ENCODE measurements around the gene ZCCHC2.

The ZCCHC2 gene

DNA sequence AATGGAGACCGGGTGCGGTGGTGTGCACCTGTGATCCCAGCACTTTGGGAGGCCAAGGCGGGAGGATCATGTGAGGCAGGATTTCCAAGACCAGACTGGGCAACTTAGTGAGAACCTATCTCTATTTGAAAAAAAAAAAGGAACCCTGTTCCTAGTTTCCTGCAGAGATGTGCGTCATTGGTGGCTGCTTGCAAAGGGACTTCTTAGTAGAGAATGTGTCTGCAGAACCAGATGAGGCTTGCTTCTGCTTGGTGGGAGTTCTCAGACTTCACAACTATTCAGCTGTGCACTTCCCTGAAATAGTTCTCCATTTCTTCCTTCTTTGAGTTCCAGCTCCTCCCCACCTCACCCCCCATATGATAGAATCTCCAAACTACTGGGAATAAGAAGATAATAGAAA is 22.3 kb downstream of the ZCCHC2 start:
- Mint-ChIP-seq H3K4me3 (no peak overlapping the region), H3K4me1 (peaks cover 16% of the 10 kb centered on the region), H3K36me3 (peaks cover 100% of the 10 kb centered on the region), H3K27ac (no peak overlapping the region), H3K9me3 (no peaks in the 10 kb centered on the region)
- ATAC-seq (no peak), DNase-seq (ENCODE audit: low spot score in 2 of 2) (no peak)

DNA sequence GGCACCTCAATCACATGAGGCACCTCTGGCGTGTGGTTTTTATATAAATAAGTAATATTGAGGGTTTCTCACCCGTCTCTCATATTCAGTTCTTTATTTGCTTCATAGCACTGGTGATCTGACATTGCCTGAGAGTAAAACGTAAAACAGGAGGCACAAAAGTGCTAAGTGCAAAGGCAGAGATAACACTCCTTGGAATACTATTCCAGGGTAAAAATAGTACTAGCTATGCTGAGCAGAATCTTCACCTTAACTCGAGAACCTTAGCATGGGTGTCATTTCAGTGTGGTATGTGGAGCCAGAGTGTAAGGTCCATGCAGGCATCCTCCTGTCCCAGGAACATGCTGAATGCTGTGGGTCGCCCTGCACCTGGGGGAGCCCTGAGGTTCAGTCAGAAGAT is 26.9 kb downstream of the ZCCHC2 start:
- ATAC-seq (no peak), DNase-seq (ENCODE audit: low spot score in 2 of 2) (no peak)
- Mint-ChIP-seq H3K9me3 (no peaks in the 10 kb centered on the region), H3K4me1 (peaks cover 27% of the 10 kb centered on the region), H3K36me3 (peaks cover 100% of the 10 kb centered on the region), H3K4me3 (no peak overlapping the region), H3K27ac (peak overlapping the region; percentile 10)

DNA sequence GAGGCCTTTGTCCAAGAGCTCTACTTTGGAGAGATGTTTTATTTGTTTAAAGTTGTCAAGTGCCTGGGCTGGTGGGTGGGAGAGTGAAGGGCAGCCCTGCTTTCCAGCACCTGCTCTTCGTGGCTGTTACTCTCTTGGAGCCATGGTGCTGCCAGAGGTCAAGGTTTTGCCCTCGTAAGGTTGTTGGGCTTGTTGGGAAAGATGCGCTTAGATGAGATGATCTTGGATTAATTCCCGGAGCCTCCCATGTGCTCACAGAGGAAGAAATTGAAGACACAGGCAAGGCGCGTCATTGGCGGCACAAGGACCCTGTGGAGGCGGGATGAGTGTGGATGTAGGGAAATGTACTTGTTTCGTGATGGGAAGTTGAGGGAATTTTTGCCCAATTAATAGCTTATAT is 27.9 kb downstream of the ZCCHC2 start:
- H3K4me3 Mint-ChIP-seq: no peak overlapping the region
- H3K27ac Mint-ChIP-seq: no peak overlapping the region
- peaks cover 100% of the 10 kb centered on the region for H3K36me3 Mint-ChIP-seq
- no peaks in the 10 kb centered on the region for H3K9me3 Mint-ChIP-seq
- peaks cover 28% of the 10 kb centered on the region for H3K4me1 Mint-ChIP-seq
- DNase-seq (ENCODE audit: low spot score in 2 of 2) (no peak), ATAC-seq (no peak)

DNA sequence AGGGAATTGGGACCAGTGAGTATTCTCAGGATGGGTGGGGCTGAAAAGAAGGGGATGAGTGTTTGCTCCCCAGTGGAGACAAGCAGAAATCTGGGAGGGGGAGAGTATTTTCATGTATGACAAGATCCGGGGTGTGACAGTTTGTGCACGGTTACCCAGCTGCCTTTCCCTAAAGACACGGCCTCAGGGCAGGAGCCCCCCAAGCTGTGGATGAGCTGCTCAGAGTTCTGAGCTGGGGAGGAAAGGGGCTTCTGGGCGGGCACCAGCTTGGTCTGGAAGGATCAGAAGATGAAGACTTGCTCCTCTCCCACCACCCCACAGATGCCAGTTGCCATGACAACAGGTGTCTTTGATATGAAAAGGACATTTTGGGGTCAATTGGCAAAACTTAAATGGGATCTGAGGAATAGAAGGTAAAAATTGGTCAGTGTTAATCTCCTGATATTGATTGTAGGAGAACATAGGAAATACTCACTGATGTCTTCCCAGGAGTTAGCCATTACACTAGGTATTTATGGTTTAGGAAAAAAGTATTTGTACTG is 29.2 kb downstream of the ZCCHC2 start:
- H3K9me3 Mint-ChIP-seq: no peaks in the 10 kb centered on the region
- H3K4me1 Mint-ChIP-seq: peaks cover 33% of the 10 kb centered on the region
- ATAC-seq (no peak), DNase-seq (ENCODE audit: low spot score in 2 of 2) (no peak)
- H3K36me3 Mint-ChIP-seq: peaks cover 100% of the 10 kb centered on the region
- no peak overlapping the region for H3K4me3 Mint-ChIP-seq
- H3K27ac Mint-ChIP-seq: peak overlapping the region; percentile 61

DNA sequence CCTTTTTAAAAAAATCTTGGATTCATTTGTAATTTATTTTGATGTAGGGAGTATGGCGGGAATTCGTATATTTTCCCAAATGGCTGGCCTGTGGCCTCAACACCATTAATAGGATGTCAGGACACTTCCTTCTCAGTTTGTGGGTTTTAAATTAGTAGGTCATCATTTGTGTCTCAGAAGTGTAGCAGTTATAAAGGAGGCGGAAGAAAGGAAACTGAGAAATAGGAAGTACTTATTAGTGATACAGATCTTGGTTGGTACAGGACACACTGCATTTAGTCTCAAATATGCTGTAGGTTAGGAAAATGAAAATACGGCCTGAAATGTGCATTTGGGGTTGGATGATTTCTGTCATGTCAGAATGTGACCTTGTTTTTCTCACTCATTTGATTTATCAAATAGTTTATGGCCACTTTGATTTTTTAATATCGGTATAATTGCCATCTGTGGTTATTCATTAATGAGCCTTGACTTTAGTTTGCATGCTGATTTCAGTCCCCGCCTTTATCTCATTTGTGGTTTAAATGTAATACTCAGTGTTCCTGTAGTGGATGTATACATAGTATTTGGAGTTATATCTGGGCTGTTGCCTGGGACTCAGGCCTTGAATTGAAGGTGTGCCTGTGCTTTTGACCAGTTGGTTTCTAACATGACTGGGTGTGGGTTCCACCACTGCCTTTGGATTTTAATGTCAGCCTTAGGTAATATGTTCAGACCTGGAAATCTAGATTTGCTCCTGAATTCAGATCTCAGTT is 31.4 kb downstream of the ZCCHC2 start:
- DNase-seq (ENCODE audit: low spot score in 2 of 2) (no peak), ATAC-seq (no peak)
- Mint-ChIP-seq H3K36me3 (peaks cover 100% of the 10 kb centered on the region), H3K9me3 (no peaks in the 10 kb centered on the region), H3K4me1 (peaks cover 35% of the 10 kb centered on the region), H3K4me3 (no peak overlapping the region), H3K27ac (peak overlapping the region; percentile 7)

DNA sequence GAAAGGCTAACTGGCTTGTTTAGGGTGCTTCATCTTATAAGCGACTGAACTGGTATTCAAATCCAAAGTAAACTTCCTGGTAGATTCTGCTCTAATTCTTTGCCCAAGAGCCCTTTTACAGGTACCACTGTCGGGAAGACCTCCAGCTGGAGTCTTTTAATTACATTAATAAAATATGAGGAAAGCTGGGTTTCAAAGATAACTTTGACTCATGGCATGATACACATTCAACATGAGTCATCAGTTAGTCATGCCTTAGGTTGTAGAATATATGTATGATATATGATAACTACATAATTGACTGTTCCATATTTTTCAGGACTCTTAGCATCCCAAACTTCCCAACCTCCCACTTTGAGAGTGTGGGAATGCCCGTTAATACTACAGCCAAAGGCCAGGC is 32.3 kb downstream of the ZCCHC2 start:
- peaks cover 35% of the 10 kb centered on the region for H3K4me1 Mint-ChIP-seq
- no peak overlapping the region for H3K4me3 Mint-ChIP-seq
- DNase-seq (ENCODE audit: low spot score in 2 of 2): no peak
- peaks cover 100% of the 10 kb centered on the region for H3K36me3 Mint-ChIP-seq
- no peaks in the 10 kb centered on the region for H3K9me3 Mint-ChIP-seq
- ATAC-seq: peak; percentile 82
- H3K27ac Mint-ChIP-seq: no peak overlapping the region

DNA sequence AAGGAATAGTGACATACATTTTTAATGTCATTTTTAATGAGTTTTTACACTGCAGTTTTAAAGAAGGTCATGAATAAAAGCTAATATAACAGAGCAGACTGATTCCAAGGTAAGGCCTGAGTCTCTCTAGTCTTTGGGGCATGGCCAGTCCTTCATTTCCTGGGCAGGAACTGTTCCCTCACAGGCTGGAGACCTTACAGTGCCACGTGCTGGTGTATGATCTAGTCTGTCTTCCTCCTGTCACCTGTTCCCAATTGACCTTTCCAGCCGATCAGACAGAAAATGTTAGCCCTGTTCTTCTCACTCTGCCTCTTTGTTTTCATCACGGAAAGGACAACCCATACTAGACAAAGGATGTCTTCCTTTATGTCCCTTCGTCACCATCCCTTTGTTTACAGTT is 33.6 kb downstream of the ZCCHC2 start:
- peaks cover 100% of the 10 kb centered on the region for H3K36me3 Mint-ChIP-seq
- H3K4me1 Mint-ChIP-seq: peaks cover 27% of the 10 kb centered on the region
- H3K27ac Mint-ChIP-seq: peak overlapping the region; percentile 6
- no peaks in the 10 kb centered on the region for H3K9me3 Mint-ChIP-seq
- DNase-seq (ENCODE audit: low spot score in 2 of 2) (no peak), ATAC-seq (no peak)
- H3K4me3 Mint-ChIP-seq: no peak overlapping the region

DNA sequence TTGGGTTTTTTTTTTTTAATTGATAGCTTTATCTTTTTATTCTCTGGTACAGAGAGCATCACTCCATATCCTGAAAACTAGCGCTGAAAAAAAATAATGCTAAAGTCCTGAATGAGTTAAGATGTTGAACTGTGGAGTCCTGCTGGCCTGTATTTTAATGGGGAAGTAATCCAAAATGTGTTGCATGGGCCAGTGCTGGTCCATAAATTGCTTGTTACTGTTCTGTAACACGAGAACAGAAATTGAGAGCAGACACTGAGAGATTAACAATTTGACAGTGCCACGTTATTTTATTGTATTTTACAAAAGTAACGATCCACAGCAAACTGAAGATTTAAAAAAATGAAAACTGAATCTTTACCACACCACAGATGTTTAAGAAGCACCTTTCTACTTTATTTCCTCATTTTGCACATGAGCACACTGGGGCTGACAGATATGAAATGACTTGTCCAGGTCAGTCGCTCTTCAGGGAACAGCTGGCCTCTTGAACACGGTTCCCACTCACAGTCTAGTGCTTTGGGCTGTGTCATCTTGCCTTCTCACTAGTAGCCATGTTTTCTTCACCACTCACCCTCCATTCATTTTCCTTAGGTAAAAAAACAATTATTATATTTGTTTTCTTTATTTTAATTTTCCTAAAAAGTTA is 35.3 kb downstream of the ZCCHC2 start:
- Mint-ChIP-seq H3K27ac (no peak overlapping the region), H3K36me3 (peaks cover 100% of the 10 kb centered on the region)

DNA sequence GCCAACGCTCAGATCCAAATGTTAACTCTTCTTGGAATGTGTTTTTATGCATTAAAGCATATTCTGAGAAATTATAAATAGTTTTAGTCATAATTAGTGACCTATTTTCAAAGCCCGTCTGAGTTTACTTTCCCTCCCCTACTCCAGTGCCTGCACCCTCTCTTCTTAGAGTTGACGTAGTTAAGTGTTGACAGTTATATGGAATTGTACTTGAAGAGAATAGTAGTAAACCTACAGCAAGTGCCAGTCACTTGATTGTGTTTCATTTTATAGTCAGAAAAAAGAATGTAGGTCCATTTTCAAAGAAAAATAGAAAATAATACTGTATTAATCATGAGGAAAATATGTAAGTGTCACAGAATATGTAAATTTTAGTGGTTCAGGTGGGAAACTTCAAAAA is 41.2 kb downstream of the ZCCHC2 start:
- ATAC-seq (no peak), DNase-seq (ENCODE audit: low spot score in 2 of 2) (no peak)
- no peaks in the 10 kb centered on the region for H3K9me3 Mint-ChIP-seq
- no peak overlapping the region for H3K4me3 Mint-ChIP-seq
- H3K27ac Mint-ChIP-seq: no peak overlapping the region
- H3K36me3 Mint-ChIP-seq: peaks cover 100% of the 10 kb centered on the region
- H3K4me1 Mint-ChIP-seq: peaks cover 8% of the 10 kb centered on the region

More for the DNA sequence above, 35.3 kb downstream of the ZCCHC2 start:
- no peak for DNase-seq (ENCODE audit: low spot score in 2 of 2)
- Mint-ChIP-seq H3K4me3 (no peak overlapping the region), H3K4me1 (peaks cover 20% of the 10 kb centered on the region), H3K9me3 (no peaks in the 10 kb centered on the region)
- no peak for ATAC-seq

DNA sequence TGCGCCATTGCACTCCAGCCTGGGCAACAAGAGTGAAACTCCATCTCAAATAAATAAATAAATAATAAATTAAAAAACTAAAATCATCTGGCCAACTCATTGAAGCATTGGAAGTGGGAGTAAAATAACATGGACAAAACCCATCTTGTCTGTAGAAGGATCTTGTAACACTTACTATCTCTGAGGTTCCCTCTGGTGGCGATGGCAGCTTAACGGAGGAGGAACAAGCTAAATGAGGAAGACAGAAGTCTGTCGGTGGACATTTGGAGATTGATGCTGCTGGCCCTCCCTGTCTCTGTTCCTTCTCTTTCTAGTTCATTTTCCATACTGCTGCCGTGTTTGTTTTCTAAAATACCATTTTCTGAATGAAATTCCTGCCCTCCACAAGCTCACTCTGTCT is 43.4 kb downstream of the ZCCHC2 start:
- Mint-ChIP-seq H3K4me3 (no peak overlapping the region), H3K27ac (no peak overlapping the region)

DNA sequence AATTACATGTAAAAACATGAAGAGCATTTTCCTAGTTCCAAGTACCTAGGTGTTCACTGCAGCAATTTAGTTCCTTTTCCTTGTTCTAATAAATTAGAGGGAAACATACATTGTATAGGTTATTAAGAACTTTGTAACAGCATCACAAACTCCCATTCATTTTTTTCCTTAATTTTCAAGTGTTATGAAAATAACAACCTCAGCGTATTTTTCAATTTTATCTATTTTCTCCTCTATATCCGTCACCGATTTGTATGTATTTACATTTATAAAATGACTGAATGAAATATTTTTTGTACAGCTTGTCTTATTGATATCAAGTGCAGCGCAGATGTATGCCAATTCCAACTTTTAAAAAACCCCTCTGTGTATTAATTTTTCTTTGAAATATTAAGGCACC is 44.0 kb downstream of the ZCCHC2 start:
- Mint-ChIP-seq H3K9me3 (peaks cover 3% of the 10 kb centered on the region), H3K4me1 (peaks cover 27% of the 10 kb centered on the region), H3K27ac (no peak overlapping the region), H3K36me3 (peaks cover 100% of the 10 kb centered on the region), H3K4me3 (no peak overlapping the region)
- DNase-seq (ENCODE audit: low spot score in 2 of 2) (no peak), ATAC-seq (no peak)

More for the DNA sequence above, 43.4 kb downstream of the ZCCHC2 start:
- no peak for ATAC-seq
- H3K4me1 Mint-ChIP-seq: peaks cover 21% of the 10 kb centered on the region
- peaks cover 100% of the 10 kb centered on the region for H3K36me3 Mint-ChIP-seq
- no peak for DNase-seq (ENCODE audit: low spot score in 2 of 2)
- H3K9me3 Mint-ChIP-seq: peaks cover 3% of the 10 kb centered on the region

DNA sequence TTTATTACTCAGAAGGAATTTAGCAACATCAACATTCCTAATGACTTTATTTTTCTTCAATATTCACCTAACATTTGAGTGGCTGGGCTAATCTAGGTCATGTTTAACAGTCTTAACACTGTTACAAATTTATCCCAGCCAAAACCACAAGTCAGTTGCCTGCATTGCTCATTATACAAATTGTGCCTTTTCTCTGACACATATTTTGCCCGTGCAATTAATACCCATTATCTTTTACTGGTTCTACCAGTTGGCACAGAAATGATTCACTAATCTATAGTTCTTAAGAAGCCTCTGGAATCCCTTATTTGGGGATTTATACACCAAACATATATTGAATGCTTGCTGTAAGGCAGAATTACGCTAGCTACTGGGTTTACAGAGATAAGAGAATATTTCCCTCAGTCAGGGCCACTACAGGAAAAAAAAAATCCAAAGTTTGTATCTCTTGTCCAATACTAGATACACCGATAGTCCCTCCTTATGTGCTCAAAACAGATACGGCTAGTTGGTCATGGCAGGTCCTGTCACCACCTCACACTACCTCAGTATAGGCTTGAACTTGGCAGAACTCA is 46.3 kb downstream of the ZCCHC2 start:
- no peak for DNase-seq (ENCODE audit: low spot score in 2 of 2)
- Mint-ChIP-seq H3K36me3 (peaks cover 100% of the 10 kb centered on the region), H3K4me1 (peaks cover 29% of the 10 kb centered on the region), H3K9me3 (peaks cover 3% of the 10 kb centered on the region), H3K4me3 (no peak overlapping the region), H3K27ac (no peak overlapping the region)
- no peak for ATAC-seq

DNA sequence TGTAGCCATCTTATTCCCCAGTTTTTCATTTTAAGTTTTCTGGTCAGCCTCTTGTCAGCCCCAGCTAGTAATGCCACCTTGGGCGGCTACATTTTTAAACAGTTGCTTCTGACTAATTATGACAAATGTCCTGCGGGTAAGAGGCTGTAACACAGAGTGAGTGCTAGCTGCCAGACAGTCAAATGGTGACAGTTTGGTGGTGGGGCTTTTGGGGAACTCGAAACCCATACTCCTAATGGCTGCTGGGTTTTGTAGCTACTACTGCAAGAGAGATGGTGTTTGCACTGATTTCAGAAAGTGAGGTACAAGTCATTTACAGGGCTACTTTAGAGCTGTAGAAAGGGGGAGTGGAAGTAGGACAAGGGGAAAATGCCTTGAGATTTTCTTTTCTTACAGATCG is 48.2 kb downstream of the ZCCHC2 start:
- peaks cover 35% of the 10 kb centered on the region for H3K4me1 Mint-ChIP-seq
- no peak overlapping the region for H3K4me3 Mint-ChIP-seq
- ATAC-seq (peak; percentile 89), DNase-seq (ENCODE audit: low spot score in 2 of 2) (no peak)
- peaks cover 3% of the 10 kb centered on the region for H3K9me3 Mint-ChIP-seq
- H3K27ac Mint-ChIP-seq: peak overlapping the region; percentile 72
- H3K36me3 Mint-ChIP-seq: peaks cover 100% of the 10 kb centered on the region

DNA sequence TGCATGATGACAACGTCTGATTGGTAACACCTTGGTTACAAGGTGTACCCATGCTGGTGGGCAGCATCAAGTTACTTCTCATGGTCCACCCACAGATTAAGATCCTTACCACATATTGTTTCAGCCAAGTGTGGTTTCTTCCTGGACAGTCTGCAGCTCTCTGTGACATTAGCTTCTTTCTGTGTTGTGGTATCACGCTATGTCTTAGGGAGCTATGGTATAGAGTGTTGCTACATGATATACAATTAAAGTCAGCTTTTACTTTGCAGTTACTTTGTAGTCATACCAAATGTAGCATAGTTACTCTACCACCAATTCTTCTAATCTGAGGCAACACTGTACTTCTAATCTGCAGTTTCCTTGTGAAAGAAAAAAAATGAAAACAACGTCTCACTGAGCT is 48.8 kb downstream of the ZCCHC2 start:
- H3K4me3 Mint-ChIP-seq: no peak overlapping the region
- peak overlapping the region; percentile 72 for H3K27ac Mint-ChIP-seq
- peaks cover 100% of the 10 kb centered on the region for H3K36me3 Mint-ChIP-seq
- peaks cover 36% of the 10 kb centered on the region for H3K4me1 Mint-ChIP-seq
- no peak for DNase-seq (ENCODE audit: low spot score in 2 of 2)
- H3K9me3 Mint-ChIP-seq: peaks cover 3% of the 10 kb centered on the region
- ATAC-seq: peak; percentile 73

DNA sequence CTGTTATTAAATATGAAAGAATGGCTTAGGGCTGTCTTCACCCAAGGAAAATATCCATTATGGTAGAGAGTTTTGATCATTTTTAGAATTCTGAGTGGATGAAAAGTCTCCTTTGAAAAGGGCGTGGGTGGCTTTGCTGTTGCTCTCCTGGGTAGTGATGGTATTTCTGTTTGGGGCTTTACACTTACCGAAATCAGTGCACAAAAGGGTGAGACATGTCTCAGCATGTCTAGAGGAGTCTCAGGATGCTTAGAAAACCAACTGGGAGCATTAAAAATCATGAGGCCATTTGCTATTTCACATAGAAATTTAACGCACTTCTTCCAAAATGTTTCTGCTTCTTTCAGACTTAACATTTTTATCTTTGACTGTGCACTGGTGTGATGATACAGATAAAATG is 49.6 kb downstream of the ZCCHC2 start:
- no peak for DNase-seq (ENCODE audit: low spot score in 2 of 2)
- Mint-ChIP-seq H3K27ac (peak overlapping the region; percentile 29), H3K4me3 (no peak overlapping the region)

DNA sequence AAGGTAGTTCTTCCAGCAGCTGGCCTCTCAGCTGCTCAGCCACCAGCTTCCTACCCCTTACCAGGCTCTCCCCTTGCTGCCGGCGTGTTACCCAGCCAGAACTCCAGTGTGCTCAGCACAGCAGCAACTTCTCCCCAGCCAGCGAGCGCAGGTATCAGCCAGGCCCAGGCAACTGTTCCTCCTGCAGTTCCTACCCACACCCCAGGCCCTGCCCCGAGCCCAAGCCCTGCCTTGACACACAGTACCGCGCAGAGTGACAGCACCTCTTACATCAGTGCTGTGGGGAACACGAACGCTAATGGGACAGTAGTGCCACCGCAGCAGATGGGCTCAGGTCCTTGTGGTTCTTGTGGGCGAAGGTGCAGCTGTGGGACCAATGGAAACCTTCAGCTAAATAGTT is 52.0 kb downstream of the ZCCHC2 start:
- H3K36me3 Mint-ChIP-seq: peaks cover 100% of the 10 kb centered on the region
- DNase-seq (ENCODE audit: low spot score in 2 of 2) (no peak), ATAC-seq (no peak)
- peaks cover 3% of the 10 kb centered on the region for H3K9me3 Mint-ChIP-seq
- no peak overlapping the region for H3K27ac Mint-ChIP-seq
- H3K4me1 Mint-ChIP-seq: peaks cover 38% of the 10 kb centered on the region
- no peak overlapping the region for H3K4me3 Mint-ChIP-seq

More for the DNA sequence above, 49.6 kb downstream of the ZCCHC2 start:
- Mint-ChIP-seq H3K9me3 (peaks cover 3% of the 10 kb centered on the region), H3K36me3 (peaks cover 100% of the 10 kb centered on the region), H3K4me1 (peaks cover 44% of the 10 kb centered on the region)
- ATAC-seq: no peak
